Osteocyte (in vitro differentiated cells): ENCODE results near the gene RSRC1. TPM values are rescaled to one million over a fixed set of nuclear protein-coding genes. Genes with fewer than 3 reads are reported as not detected.

Experiments used
- DNase-seq: peaks from one replicate; pipeline ENCODE4 v3.0.0; 2021; ENCODE audit warnings: mixed read lengths; ENCODE audit not compliant: unreplicated experiment; ENCODE audit errors: extremely low spot score
- H3K27ac Mint-ChIP-seq: one replicate; pipeline ENCODE4 v1.8.0; 2021; ENCODE audit warnings: mild to moderate bottlenecking, mixed read lengths; ENCODE audit not compliant: unreplicated experiment
- H3K27me3 Mint-ChIP-seq: one replicate; pipeline ENCODE4 v1.8.0; 2021; ENCODE audit warnings: mixed read lengths; ENCODE audit not compliant: unreplicated experiment
- H3K36me3 Mint-ChIP-seq: one replicate; pipeline ENCODE4 v1.8.0; 2021; ENCODE audit warnings: mixed read lengths; ENCODE audit not compliant: unreplicated experiment
- H3K4me1 Mint-ChIP-seq: one replicate; pipeline ENCODE4 v1.8.0; 2021; ENCODE audit warnings: mixed read lengths; ENCODE audit not compliant: unreplicated experiment
- H3K4me3 Mint-ChIP-seq: one replicate; pipeline ENCODE4 v1.8.0; 2021; ENCODE audit warnings: mild to moderate bottlenecking, moderate library complexity, mixed read lengths; ENCODE audit not compliant: unreplicated experiment
- H3K9me3 Mint-ChIP-seq: one replicate; pipeline ENCODE4 v1.8.0; 2021; ENCODE audit warnings: mixed read lengths; ENCODE audit not compliant: unreplicated experiment
- CTCF ChIP-seq: fragments of 200-600 bp; sonication (generic); IDR thresholded peaks from 2 replicates; pipeline ENCODE4 v1.5.0; 2021; ENCODE audit warnings: antibody characterized with exemption, mild to moderate bottlenecking, moderate library complexity
- total RNA-seq: library from RNA; stranded (reverse); gene quantifications from 2 replicates; pipeline ENCODE4 v1.2.1, GENCODE V29; 2021

The RSRC1 gene
- total RNA-seq, 1 donor from 2014 or later, result 26.3 TPM

GRCh38 chr3:158568784-158569183 lies 458.9 kb downstream of the RSRC1 start:
- Mint-ChIP-seq H3K9me3 (no peaks in the 10 kb centered on the region), H3K27ac (no peak overlapping the region), H3K4me3 (no peak overlapping the region), H3K4me1 (peaks cover 14% of the 10 kb centered on the region), H3K27me3 (peaks cover 18% of the 10 kb centered on the region), H3K36me3 (no peaks in the 10 kb centered on the region)
- DNase-seq, result no peak
- TF ChIP-seq CTCF, result no peak

GRCh38 chr3:158569794-158570193 lies 459.9 kb downstream of the RSRC1 start:
- no peak for DNase-seq
- H3K27ac Mint-ChIP-seq, result peak overlapping the region; percentile 100
- peaks cover 14% of the 10 kb centered on the region for H3K4me1 Mint-ChIP-seq
- H3K4me3 Mint-ChIP-seq, result no peak overlapping the region
- H3K9me3 Mint-ChIP-seq, result no peaks in the 10 kb centered on the region
- no peaks in the 10 kb centered on the region for H3K36me3 Mint-ChIP-seq
- no peak for TF ChIP-seq CTCF
- H3K27me3 Mint-ChIP-seq, result peaks cover 18% of the 10 kb centered on the region

GRCh38 chr3:158570999-158571702 lies 461.3 kb downstream of the RSRC1 start, which contains the start of gene MLF1:
MLF1 (plus strand) TSS chr3:158571194; CDS start chr3:158571301, 107 bp downstream.
- Mint-ChIP-seq H3K9me3 (no peaks in the 10 kb centered on the region), H3K27ac (peak within 1 kb of the TSS; percentile 100), H3K36me3 (no peaks in the 10 kb centered on the region), H3K4me3 (peak within 1 kb of the TSS; percentile 99), H3K4me1 (peaks cover 14% of the 10 kb centered on the region), H3K27me3 (peaks cover 12% of the 10 kb centered on the region)
- peak; percentile 99 for DNase-seq
- no peak for TF ChIP-seq CTCF

- Mint-ChIP-seq H3K9me3 (no peaks in the 10 kb centered on the region), H3K27me3 (peaks cover 8% of the 10 kb centered on the region), H3K4me3 (no peak overlapping the region), H3K36me3 (no peaks in the 10 kb centered on the region), H3K27ac (no peak overlapping the region), H3K4me1 (peaks cover 14% of the 10 kb centered on the region)
- no peak for TF ChIP-seq CTCF
- no peak for DNase-seq
These were observed 462.3 kb downstream of the RSRC1 start for GRCh38 chr3:158571969-158572765.

- no peaks in the 10 kb centered on the region for H3K36me3 Mint-ChIP-seq
- peak overlapping the region; percentile 23 for H3K27ac Mint-ChIP-seq
- peaks cover 14% of the 10 kb centered on the region for H3K4me1 Mint-ChIP-seq
- TF ChIP-seq CTCF, result no peak
- H3K27me3 Mint-ChIP-seq, result peaks cover 6% of the 10 kb centered on the region
- no peak overlapping the region for H3K4me3 Mint-ChIP-seq
- no peaks in the 10 kb centered on the region for H3K9me3 Mint-ChIP-seq
- DNase-seq, result no peak
These were observed 462.8 kb downstream of the RSRC1 start for GRCh38 chr3:158572766-158573060.
